Thymus (tissue), 14 donors: ENCODE data around the gene MMADHC. TPM values are rescaled to one million over a fixed set of nuclear protein-coding genes. Genes with fewer than 3 reads are reported as not detected.

Experiments
- DNase-seq, 9 donors: peaks; one replicate each; pipeline ENCODE4 v3.0.0-alpha.2; 2013; ENCODE audit warnings: low spot score in 9 of 9, low read depth in 6 of 9, missing footprints in 1 of 9
- H3K27ac ChIP-seq, 2 donors: one replicate each; pipeline ENCODE4 v1.5.1; 2013; ENCODE audit warnings: control low read depth in 1 of 2, low read depth in 1 of 2, low read length in 1 of 2, mild to moderate bottlenecking in 1 of 2, moderate library complexity in 1 of 2
- H3K27me3 ChIP-seq, 2 donors: one replicate each; pipeline ENCODE4 v1.5.1; 2013; ENCODE audit warnings: low read length in 1 of 2; ENCODE audit not compliant: control insufficient read depth in 2 of 2, insufficient read depth in 1 of 2
- H3K36me3 ChIP-seq, 2 donors: one replicate each; pipeline ENCODE4 v1.5.1; 2013; ENCODE audit warnings: low read length in 1 of 2, mild to moderate bottlenecking in 1 of 2, moderate library complexity in 1 of 2; ENCODE audit not compliant: control insufficient read depth in 2 of 2, insufficient read depth in 2 of 2
- H3K4me1 ChIP-seq, 2 donors: one replicate each; pipeline ENCODE4 v1.5.1; 2013; ENCODE audit warnings: low read length in 2 of 2; ENCODE audit not compliant: control insufficient read depth in 2 of 2, insufficient read depth in 2 of 2
- H3K4me3 ChIP-seq, 2 donors: one replicate each; pipeline ENCODE4 v1.5.1; 2013; ENCODE audit warnings: low read length in 2 of 2, control low read depth in 1 of 2, mild to moderate bottlenecking in 1 of 2
- H3K9me3 ChIP-seq, 2 donors: one replicate each; pipeline ENCODE4 v1.5.1; 2013; ENCODE audit warnings: low read length in 1 of 2, mild to moderate bottlenecking in 1 of 2; ENCODE audit not compliant: control insufficient read depth in 2 of 2, insufficient read depth in 1 of 2
- WGBS: extraction: QIAGEN DNeasy Blood & Tissue Kit; methylation state at CpG from one replicate; pipeline ENCODE4 v1.1.7; 2013; 5-methylcytosine and 5-hydroxymethylcytosine counted together
- long read RNA-seq, 10 donors: transcript quantifications; one replicate each; lab custom pipeline, GENCODE V29; 2026
- polyA plus RNA-seq: library from polyadenylated mRNA; stranded (reverse); fragments of 200-250 nt; gene quantifications from one replicate; pipeline ENCODE4 v1.2.3, GENCODE V29; 2013
- total RNA-seq: library from RNA; stranded (reverse); fragments of 120-200 nt; gene quantifications from one replicate; pipeline ENCODE4 v1.2.4, GENCODE V29; 2013
- donor health status: healthy.

Gene MMADHC
- 131 TPM for total RNA-seq
- polyA plus RNA-seq: 95.9 TPM
- long read RNA-seq, donor 1, transcript MMADHC-201 (8 exons, 1,436 nt): major isoform, 10 of 10 reads
- long read RNA-seq, donor 1, partial matches to known transcripts: 0 of 10 reads
- long read RNA-seq, donor 1, other reads (novel, unspliced or antisense): 0 of 10 reads
- long read RNA-seq, donor 2, transcript MMADHC-201 (8 exons, 1,436 nt): major isoform, 77 of 92 reads
- long read RNA-seq, donor 2, partial matches to known transcripts: 11 of 92 reads
- long read RNA-seq, donor 2, other reads (novel, unspliced or antisense): 0 of 92 reads
- long read RNA-seq, donor 3, transcript MMADHC-203 (7 exons, 1,726 nt): minor isoform, 7 of 98 reads
- long read RNA-seq, donor 3, transcript MMADHC-201 (8 exons, 1,436 nt): major isoform, 73 of 98 reads
- long read RNA-seq, donor 3, partial matches to known transcripts: 16 of 98 reads
- long read RNA-seq, donor 3, other reads (novel, unspliced or antisense): 0 of 98 reads
- long read RNA-seq, donor 4, transcript MMADHC-203 (7 exons, 1,726 nt): minor isoform, 5 of 32 reads
- long read RNA-seq, donor 4, transcript MMADHC-201 (8 exons, 1,436 nt): major isoform, 26 of 32 reads
- long read RNA-seq, donor 4, partial matches to known transcripts: 0 of 32 reads
- long read RNA-seq, donor 4, other reads (novel, unspliced or antisense): 0 of 32 reads
- long read RNA-seq, donor 5, transcript MMADHC-201 (8 exons, 1,436 nt): major isoform, 86 of 114 reads
- long read RNA-seq, donor 5, partial matches to known transcripts: 25 of 114 reads
- long read RNA-seq, donor 5, other reads (novel, unspliced or antisense): 0 of 114 reads
- long read RNA-seq, donor 6, transcript MMADHC-201 (8 exons, 1,436 nt): major isoform, 36 of 51 reads
- long read RNA-seq, donor 6, partial matches to known transcripts: 6 of 51 reads
- long read RNA-seq, donor 6, other reads (novel, unspliced or antisense): 5 of 51 reads
- long read RNA-seq, donor 7, transcript MMADHC-201 (8 exons, 1,436 nt): major isoform, 61 of 63 reads
- long read RNA-seq, donor 7, partial matches to known transcripts: 0 of 63 reads
- long read RNA-seq, donor 7, other reads (novel, unspliced or antisense): 0 of 63 reads
- long read RNA-seq, donor 8, transcript MMADHC-201 (8 exons, 1,436 nt): major isoform, 22 of 23 reads
- long read RNA-seq, donor 8, partial matches to known transcripts: 0 of 23 reads
- long read RNA-seq, donor 8, other reads (novel, unspliced or antisense): 0 of 23 reads
- long read RNA-seq, donor 9, transcript MMADHC-201 (8 exons, 1,436 nt): major isoform, 40 of 50 reads
- long read RNA-seq, donor 9, partial matches to known transcripts: 10 of 50 reads
- long read RNA-seq, donor 9, other reads (novel, unspliced or antisense): 0 of 50 reads
- long read RNA-seq, donor 10, transcript MMADHC-201 (8 exons, 1,436 nt): major isoform, 35 of 40 reads
- long read RNA-seq, donor 10, partial matches to known transcripts: 0 of 40 reads
- long read RNA-seq, donor 10, other reads (novel, unspliced or antisense): 0 of 40 reads

DNA sequence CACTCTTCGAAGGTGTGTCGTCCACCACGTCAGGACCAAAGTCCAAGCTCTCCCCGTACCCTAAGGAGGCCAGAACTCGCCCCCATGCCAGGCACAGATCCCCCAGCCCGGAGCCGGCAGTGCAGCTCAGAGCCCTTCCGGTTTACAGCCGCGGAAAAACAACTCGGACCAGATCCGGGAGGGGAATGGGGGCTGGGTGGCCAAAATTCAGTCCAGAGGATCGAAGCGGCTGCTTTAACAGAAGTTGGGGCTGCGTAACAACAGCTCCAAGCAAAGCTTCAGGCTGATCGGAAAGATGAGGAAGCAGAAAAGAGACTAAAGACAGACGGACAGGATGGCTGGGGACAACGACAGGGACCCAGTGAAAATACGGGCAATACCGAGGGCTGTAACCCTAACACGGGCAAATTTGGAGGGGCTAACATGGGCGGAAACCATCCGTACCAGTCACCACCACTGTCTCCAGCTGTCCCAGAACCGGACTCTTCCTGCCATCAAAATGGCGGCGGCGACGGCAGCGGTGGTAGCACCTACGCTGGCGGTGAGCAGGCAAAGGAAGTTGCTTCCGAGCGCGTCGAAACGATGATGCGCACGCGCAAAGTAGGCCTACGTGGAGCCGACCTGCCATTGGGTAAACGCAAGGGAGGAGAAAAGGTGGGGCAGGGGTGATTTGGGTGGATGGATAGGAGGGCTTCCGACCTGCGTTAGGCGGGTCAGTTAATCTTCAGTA is at the start of gene MMADHC:
Gene MMADHC (minus strand): TSS at position 556 of the 730 bp plus-strand sequence. CDS start 678 bp downstream, outside the sequence.
- H3K36me3 ChIP-seq: peaks cover 0 to 19% of the 10 kb centered on the region in 2 donors
- peak; percentile 83 to 97 (median 91) for DNase-seq
- H3K9me3 ChIP-seq: no peaks in the 10 kb centered on the region
- peaks cover 3 to 6% of the 10 kb centered on the region in 2 donors for H3K4me1 ChIP-seq
- H3K27me3 ChIP-seq: peaks cover 0 to 2% of the 10 kb centered on the region in 2 donors
- peak within 1 kb of the TSS; percentile 91 to 96 for H3K27ac ChIP-seq
- peak within 1 kb of the TSS; percentile 82 to 99 for H3K4me3 ChIP-seq
- WGBS: under 1% methylated on average over 45 of the region's 45 CpGs

- no peak for DNase-seq
- H3K4me1 ChIP-seq: no peaks in the 10 kb centered on the region
- no peak overlapping the region for H3K4me3 ChIP-seq
- no peaks in the 10 kb centered on the region for H3K27me3 ChIP-seq
- WGBS: 88% methylated on average over 5 of the region's 5 CpGs
- no peak overlapping the region for H3K27ac ChIP-seq
- H3K9me3 ChIP-seq: no peaks in the 10 kb centered on the region
- H3K36me3 ChIP-seq: no peaks in the 10 kb centered on the region
These were observed 46.5 kb upstream of the MMADHC start for GRCh38 chr2:149634103-149634502.

GRCh38 chr2:149630445-149630844 is 42.9 kb upstream of the MMADHC start:
- 96% methylated on average over 1 of the region's 1 CpG for WGBS
- H3K9me3 ChIP-seq: no peaks in the 10 kb centered on the region

DNA sequence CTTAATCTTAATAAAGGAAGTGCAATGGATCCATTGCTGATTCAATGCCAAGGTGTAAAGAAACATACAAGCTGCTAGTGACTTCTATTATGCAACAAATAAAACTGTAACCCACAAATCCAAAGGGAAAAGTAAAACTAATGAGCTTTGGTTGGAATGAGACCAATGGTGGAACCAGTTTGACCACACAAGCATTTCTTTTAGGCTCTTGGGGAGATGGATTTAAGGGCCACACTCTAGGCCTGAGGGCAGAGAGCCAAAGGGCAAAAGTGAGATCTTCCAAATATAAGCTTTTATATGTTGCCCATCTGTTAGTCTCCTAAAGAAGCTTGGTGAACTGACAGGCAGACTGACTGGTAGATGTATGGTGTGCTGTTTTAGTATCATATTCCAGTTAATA is 41.5 kb upstream of the MMADHC start:
- H3K27me3 ChIP-seq: no peaks in the 10 kb centered on the region
- H3K9me3 ChIP-seq: no peaks in the 10 kb centered on the region
- no peak overlapping the region for H3K27ac ChIP-seq
- H3K4me3 ChIP-seq: no peak overlapping the region
- no peaks in the 10 kb centered on the region for H3K4me1 ChIP-seq
- H3K36me3 ChIP-seq: no peaks in the 10 kb centered on the region
- no peak for DNase-seq

More at GRCh38 chr2:149630445-149630844, 42.9 kb upstream of the MMADHC start:
- H3K27me3 ChIP-seq: no peaks in the 10 kb centered on the region
- no peaks in the 10 kb centered on the region for H3K4me1 ChIP-seq
- H3K36me3 ChIP-seq: no peaks in the 10 kb centered on the region
- H3K4me3 ChIP-seq: no peak overlapping the region
- DNase-seq: no peak
- H3K27ac ChIP-seq: no peak overlapping the region

GRCh38 chr2:149627111-149627801 is 39.7 kb upstream of the MMADHC start:
- no peaks in the 10 kb centered on the region for H3K4me1 ChIP-seq
- no peak overlapping the region for H3K4me3 ChIP-seq
- H3K36me3 ChIP-seq: no peaks in the 10 kb centered on the region
- 84% methylated on average over 1 of the region's 1 CpG for WGBS
- DNase-seq: no peak
- H3K9me3 ChIP-seq: no peaks in the 10 kb centered on the region
- H3K27me3 ChIP-seq: no peaks in the 10 kb centered on the region
- no peak overlapping the region for H3K27ac ChIP-seq

GRCh38 chr2:149625671-149626070 is 38.1 kb upstream of the MMADHC start:
- H3K4me3 ChIP-seq: no peak overlapping the region
- 91% methylated on average over 2 of the region's 2 CpGs for WGBS
- DNase-seq: no peak

DNA sequence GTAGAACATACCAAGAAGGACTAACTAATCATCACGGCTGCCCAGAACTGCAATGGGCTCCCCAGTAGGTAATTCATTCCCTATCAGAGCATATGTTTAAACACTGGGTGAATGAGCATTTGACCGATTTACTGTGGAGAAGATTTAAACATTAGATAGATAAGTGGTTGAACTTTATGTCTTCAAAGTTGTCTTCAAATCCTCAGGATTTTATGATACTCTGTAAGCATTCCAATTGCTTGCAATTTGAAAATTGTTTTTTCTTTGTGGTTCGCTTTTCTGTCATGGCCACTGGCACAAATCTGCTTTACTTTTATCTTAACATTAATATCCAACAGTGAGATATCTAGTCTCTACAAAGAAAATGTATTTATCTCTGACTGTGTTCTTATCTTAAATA is 37.7 kb upstream of the MMADHC start:
- H3K9me3 ChIP-seq: no peaks in the 10 kb centered on the region
- no peaks in the 10 kb centered on the region for H3K4me1 ChIP-seq
- H3K27ac ChIP-seq: no peak overlapping the region
- DNase-seq: no peak
- H3K4me3 ChIP-seq: no peak overlapping the region
- no peaks in the 10 kb centered on the region for H3K27me3 ChIP-seq
- WGBS: 95% methylated on average over 3 of the region's 3 CpGs
- H3K36me3 ChIP-seq: no peaks in the 10 kb centered on the region

More at GRCh38 chr2:149625671-149626070, 38.1 kb upstream of the MMADHC start:
- no peak overlapping the region for H3K27ac ChIP-seq
- no peaks in the 10 kb centered on the region for H3K36me3 ChIP-seq
- no peaks in the 10 kb centered on the region for H3K4me1 ChIP-seq
- H3K27me3 ChIP-seq: no peaks in the 10 kb centered on the region
- H3K9me3 ChIP-seq: no peaks in the 10 kb centered on the region
